Measurements from ENCODE around the gene SLC22A7.
"Not testable (repeated sequence)": the region's sequence is repeated elsewhere in the genome, so short reads cannot be mapped to it uniquely, and the experiment has no call there.

GRCh38 chr6:43351951-43352350 is 53.9 kb downstream of the SLC22A7 start:
- not testable (repeated sequence) for TF ChIP-seq CTCF (conservative IDR thresholded peaks at IDR 0.05; ENCODE audit: low read depth in 2 of 2); JUNB (IDR thresholded peaks at IDR 0.05; ENCODE audit: unreplicated experiment); EZH2 (IDR thresholded peaks at IDR 0.05; ENCODE audit: low read depth, unreplicated experiment); REST (IDR thresholded peaks at IDR 0.05; ENCODE audit: unreplicated experiment); CREB1 (CRISPR knock-in tag; IDR thresholded peaks at IDR 0.05; ENCODE audit: low read depth); POLR2AphosphoS5 (IDR thresholded peaks at IDR 0.05; ENCODE audit: low read depth); ZNF331 (CRISPR knock-in tag; IDR thresholded peaks at IDR 0.05; ENCODE audit: low read depth); EZH2phosphoT487 (IDR thresholded peaks at IDR 0.05; ENCODE audit: unreplicated experiment); ETS1 (IDR thresholded peaks at IDR 0.05); ZNF462 (CRISPR knock-in tag; IDR thresholded peaks at IDR 0.05); NANOG (IDR thresholded peaks at IDR 0.05; ENCODE audit: borderline replicate concordance)
